Measurements from ENCODE around the gene CDH12.

GRCh38 chr5:22673131-22673530 lies 180.0 kb downstream of the CDH12 start:
- no peak for TF ChIP-seq EZH2 (IDR thresholded peaks at IDR 0.05; ENCODE audit: insufficient read depth, poor library complexity, severe bottlenecking)
- TF ChIP-seq EZH2phosphoT487 (IDR thresholded peaks at IDR 0.05; ENCODE audit: insufficient read depth, low read depth) = no peak
